Cardiac muscle cell (in vitro differentiated cells and primary cell): Measurements from ENCODE around the gene PDE2A. TPM values are rescaled to one million over a fixed set of nuclear protein-coding genes. Genes with fewer than 3 reads are reported as not detected.

Experiments
- DNase-seq, 2 donors: peaks; one replicate each; pipeline versions ENCODE4 v3.0.0 to v3.0.0-alpha.2; 2010 to 2017; ENCODE audit warnings: low read depth in 1 of 2, low spot score in 1 of 2
- H3K27ac ChIP-seq: fragments of 200-600 bp; sonication (generic); 2 replicates; pipeline ENCODE4 v1.5.1; 2016
- H3K27me3 ChIP-seq: fragments of 200-600 bp; sonication (generic); 2 replicates; pipeline ENCODE4 v1.6.0; 2016; ENCODE audit warnings: control low read depth
- H3K36me3 ChIP-seq: fragments of 200-600 bp; sonication (generic); 2 replicates; pipeline ENCODE4 v1.5.1; 2016; ENCODE audit warnings: control low read depth
- H3K4me1 ChIP-seq: fragments of 200-600 bp; sonication (generic); 2 replicates; pipeline ENCODE4 v1.8.1; 2017; ENCODE audit warnings: low read depth, mild to moderate bottlenecking, mixed run types
- H3K4me3 ChIP-seq: fragments of 200-600 bp; sonication (generic); 2 replicates; pipeline ENCODE4 v1.5.1; 2016; ENCODE audit warnings: mild to moderate bottlenecking
- H3K9me3 ChIP-seq: fragments of 200-600 bp; sonication (generic); 2 replicates; pipeline ENCODE4 v1.5.1; 2017; ENCODE audit warnings: low read depth, mild to moderate bottlenecking, control low read depth
- polyA plus RNA-seq: library from polyadenylated mRNA; unstranded; fragments of >200 nt; fragmentation: Nextera tagmentation; extraction: Ambion mirVana; gene quantifications from 2 replicates; pipeline ENCODE4 v1.2.1, GENCODE V29; 2016
- total RNA-seq: library from RNA; depleted of rRNA; stranded (reverse); fragments of >200 nt; gene quantifications from 2 replicates; pipeline ENCODE4 v1.2.3, GENCODE V29; 2016
- TF ChIP-seq, protein P1 (sequence below): IDR thresholded peaks from 2 replicates; pipeline ENCODE4 v1.5.1; 2012; ENCODE audit warnings: low read depth, mild to moderate bottlenecking, low read length

The PDE2A gene
- total and polyA plus RNA-seq, 2 experiments from 2014 or later, result 0.92 TPM; not detected in 1

DNA sequence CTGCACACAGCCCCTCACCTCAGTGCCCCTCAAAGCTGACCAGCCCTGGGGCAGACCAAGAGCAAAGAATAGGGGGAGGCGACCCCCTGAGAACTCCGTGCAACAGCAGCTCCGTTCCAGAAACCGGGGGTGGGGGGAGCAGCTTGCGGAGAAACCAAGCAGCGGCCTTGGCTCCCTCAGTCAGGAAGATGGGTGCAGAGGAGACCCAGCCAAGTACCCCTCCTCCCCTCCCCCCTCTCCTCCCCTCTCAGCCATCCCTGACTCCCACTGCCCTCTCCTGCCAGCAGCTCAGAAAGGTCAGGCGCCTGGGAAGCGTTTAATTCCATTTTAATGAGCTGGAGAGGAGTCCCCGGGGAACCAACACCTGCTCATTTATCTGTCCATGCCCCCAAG is 78.9 kb downstream of the PDE2A start:
- DNase-seq, result no peak
- H3K36me3 ChIP-seq, result no peaks in the 10 kb centered on the region
- H3K4me3 ChIP-seq, result no peak overlapping the region
- H3K9me3 ChIP-seq, result no peaks in the 10 kb centered on the region
- H3K27me3 ChIP-seq, result peaks cover 48% of the 10 kb centered on the region
- H3K27ac ChIP-seq, result no peak overlapping the region
- H3K4me1 ChIP-seq, result no peaks in the 10 kb centered on the region
- TF ChIP-seq, protein P1, sequence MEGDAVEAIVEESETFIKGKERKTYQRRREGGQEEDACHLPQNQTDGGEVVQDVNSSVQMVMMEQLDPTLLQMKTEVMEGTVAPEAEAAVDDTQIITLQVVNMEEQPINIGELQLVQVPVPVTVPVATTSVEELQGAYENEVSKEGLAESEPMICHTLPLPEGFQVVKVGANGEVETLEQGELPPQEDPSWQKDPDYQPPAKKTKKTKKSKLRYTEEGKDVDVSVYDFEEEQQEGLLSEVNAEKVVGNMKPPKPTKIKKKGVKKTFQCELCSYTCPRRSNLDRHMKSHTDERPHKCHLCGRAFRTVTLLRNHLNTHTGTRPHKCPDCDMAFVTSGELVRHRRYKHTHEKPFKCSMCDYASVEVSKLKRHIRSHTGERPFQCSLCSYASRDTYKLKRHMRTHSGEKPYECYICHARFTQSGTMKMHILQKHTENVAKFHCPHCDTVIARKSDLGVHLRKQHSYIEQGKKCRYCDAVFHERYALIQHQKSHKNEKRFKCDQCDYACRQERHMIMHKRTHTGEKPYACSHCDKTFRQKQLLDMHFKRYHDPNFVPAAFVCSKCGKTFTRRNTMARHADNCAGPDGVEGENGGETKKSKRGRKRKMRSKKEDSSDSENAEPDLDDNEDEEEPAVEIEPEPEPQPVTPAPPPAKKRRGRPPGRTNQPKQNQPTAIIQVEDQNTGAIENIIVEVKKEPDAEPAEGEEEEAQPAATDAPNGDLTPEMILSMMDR, result no peak

DNA sequence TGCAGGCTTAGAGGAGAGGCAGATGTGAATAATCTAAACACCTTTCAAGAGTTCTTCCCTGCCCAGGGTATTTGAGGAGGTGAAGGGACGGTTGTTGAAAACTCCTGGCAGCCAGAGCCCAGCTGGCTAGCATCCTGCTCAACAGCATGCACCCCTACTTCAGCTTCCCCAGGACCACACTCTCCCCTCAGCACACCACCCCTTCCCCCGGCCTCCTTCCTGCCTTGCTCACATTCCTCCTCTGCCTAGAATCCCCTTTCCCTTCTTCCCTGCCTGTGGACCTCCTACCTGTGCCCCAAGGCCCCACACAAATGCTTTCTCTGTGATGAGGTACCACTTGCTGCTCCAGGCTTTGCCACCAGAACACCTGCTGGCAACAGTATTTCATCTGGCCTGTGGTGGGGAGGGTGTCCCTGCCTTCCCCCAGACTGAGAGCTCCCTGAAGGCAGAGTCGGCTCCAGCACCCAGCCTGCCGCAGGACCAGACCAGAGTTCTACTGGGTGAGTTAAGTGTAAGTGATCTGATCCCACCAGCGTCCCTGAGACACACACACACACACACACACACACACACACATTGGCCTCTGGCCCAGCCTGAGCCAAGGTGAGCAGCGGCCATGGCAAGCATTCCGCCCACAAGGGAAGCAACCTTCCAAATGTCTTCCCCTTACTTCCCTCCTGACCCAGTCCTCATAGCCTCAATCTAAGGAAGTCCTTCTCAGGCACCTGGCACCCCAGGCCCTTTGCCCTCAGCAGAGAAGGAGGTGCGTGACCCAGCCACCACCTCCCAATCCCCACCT is 79.5 kb downstream of the PDE2A start:
- H3K4me3 ChIP-seq, result no peak overlapping the region

DNA sequence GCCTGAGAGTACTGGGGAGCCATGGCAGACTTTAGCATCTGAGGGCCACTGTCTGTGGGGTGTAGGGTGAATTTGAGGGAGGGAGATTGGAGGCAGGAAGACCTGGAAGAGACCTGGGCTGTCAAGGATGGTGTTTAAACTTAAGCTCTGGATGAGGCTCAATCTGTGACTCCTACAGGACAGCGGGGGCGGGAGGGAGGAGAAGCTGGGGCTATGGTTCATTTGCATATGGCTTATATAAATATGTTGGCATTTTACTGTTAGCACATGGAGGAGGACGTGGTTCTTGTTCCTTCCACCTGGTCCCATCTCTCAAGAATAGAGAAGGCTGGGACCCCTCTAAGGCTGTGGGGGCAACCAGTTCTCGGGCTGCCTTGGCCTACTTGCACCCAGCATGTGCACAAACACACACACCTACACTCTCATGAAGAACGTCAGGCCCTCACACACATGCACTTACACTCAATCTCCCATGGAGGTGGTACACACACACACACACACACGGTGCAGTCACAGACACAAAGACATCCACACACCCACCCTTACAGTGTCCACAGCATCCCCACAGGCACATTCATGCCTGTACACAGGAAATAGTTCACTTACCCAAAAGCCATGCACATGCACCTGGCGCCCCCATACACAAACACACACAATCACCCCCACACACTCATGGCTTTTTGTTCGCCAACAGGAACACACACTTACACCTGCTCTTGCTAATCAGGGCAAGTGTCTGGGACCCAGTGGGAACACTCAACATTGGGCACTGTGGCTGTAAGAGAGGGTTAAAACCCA is 81.3 kb downstream of the PDE2A start:
- no peaks in the 10 kb centered on the region for H3K36me3 ChIP-seq
- H3K27me3 ChIP-seq, result peaks cover 70% of the 10 kb centered on the region
- no peaks in the 10 kb centered on the region for H3K4me1 ChIP-seq
- no peak overlapping the region for H3K27ac ChIP-seq
- no peaks in the 10 kb centered on the region for H3K9me3 ChIP-seq
- DNase-seq, result no peak
- H3K4me3 ChIP-seq, result no peak overlapping the region
- TF ChIP-seq, protein P1, result no peak

More for the DNA sequence above, 79.5 kb downstream of the PDE2A start:
- H3K9me3 ChIP-seq, result no peaks in the 10 kb centered on the region
- H3K4me1 ChIP-seq, result no peaks in the 10 kb centered on the region
- H3K36me3 ChIP-seq, result no peaks in the 10 kb centered on the region
- TF ChIP-seq, protein P1, result no peak
- DNase-seq, result no peak
- no peak overlapping the region for H3K27ac ChIP-seq
- H3K27me3 ChIP-seq, result peaks cover 53% of the 10 kb centered on the region

DNA sequence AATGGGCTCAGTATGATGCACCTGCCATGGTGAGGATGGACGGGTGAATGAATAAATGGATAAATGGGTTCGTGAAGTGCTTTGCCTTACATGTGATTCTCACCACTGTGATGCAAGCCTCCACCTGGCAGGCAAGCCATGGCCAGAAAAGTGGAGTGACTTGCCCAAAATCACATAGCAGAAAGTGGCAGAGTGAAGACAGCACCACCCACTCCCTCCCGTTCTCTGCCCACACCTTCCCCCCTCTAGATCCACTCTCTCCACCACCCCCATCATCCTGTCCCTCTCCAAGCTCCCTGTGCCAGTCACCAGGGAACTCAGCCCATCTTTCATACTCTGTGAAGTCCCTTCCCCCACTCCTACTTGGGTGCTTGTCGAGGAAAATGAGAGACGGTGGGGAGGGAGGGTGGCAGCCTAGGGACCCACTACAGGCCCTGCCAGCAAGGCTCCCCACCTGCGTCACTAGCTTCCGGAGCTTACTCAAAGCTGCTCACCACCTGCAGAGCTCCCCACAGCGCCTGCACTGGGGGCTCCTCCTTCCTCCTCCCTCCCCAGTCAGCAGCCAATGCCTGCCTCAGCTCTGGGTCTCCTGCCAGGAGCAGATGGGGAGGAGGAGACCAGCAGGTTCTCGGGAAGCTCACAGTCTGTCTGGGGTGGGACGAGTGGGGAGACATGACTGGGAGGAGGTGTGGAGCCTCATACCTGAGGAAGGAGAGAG is 82.3 kb downstream of the PDE2A start:
- Histone ChIP-seq H3K27ac (no peak overlapping the region), H3K9me3 (no peaks in the 10 kb centered on the region), H3K27me3 (peaks cover 80% of the 10 kb centered on the region), H3K4me3 (no peak overlapping the region), H3K4me1 (no peaks in the 10 kb centered on the region), H3K36me3 (no peaks in the 10 kb centered on the region)
- TF ChIP-seq, protein P1, result no peak
- DNase-seq, result no peak

DNA sequence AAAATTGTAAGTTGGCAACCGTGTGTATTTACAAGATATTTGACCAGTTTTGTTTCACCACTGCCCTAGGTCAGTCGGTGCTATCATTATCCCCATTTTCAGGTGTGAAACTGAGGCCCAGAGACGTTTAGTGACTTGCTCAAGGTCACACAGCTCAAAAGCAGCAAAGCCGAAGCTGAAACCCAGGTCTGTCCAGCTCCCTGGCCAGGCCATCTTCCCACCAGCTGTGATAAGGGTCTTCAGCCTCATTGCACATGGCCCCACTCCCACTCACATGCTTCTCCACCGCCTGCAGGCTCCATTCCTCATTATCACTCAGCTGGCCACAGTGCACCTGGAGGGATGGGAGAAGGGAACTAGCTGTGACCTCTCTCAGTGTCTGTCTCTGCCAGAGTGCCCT is 83.2 kb downstream of the PDE2A start:
- Histone ChIP-seq H3K4me1 (no peaks in the 10 kb centered on the region), H3K27ac (no peak overlapping the region), H3K36me3 (no peaks in the 10 kb centered on the region), H3K9me3 (no peaks in the 10 kb centered on the region), H3K27me3 (peaks cover 87% of the 10 kb centered on the region), H3K4me3 (no peak overlapping the region)
- TF ChIP-seq, protein P1, result no peak
- DNase-seq, result no peak
